KMS-11 (cell line): ENCODE data around the gene PHACTR4.
"Not testable (repeated sequence)": the region's sequence is repeated elsewhere in the genome, so short reads cannot be mapped to it uniquely, and the experiment has no call there.

ENCODE experiments used
- H2AFZ ChIP-seq: fragments of 200-600 bp; sonication (generic); 2 replicates; pipeline ENCODE4 v1.6.1; 2016; ENCODE audit warnings: antibody characterized with exemption, mixed run types, low read depth
- H3K27ac ChIP-seq: fragments of 200-600 bp; sonication (generic); 2 replicates; pipeline ENCODE4 v1.6.1; 2016; ENCODE audit warnings: mild to moderate bottlenecking, mixed run types
- H3K27me3 ChIP-seq: fragments of 200-600 bp; sonication (generic); 2 replicates; pipeline ENCODE4 v1.6.1; 2017; ENCODE audit warnings: mild to moderate bottlenecking, low read depth, mixed run types, moderate library complexity; ENCODE audit not compliant: insufficient read depth
- H3K36me3 ChIP-seq: fragments of 200-600 bp; sonication (generic); 2 replicates; pipeline ENCODE4 v1.6.1; 2017; ENCODE audit warnings: mild to moderate bottlenecking, mixed run types; ENCODE audit not compliant: insufficient read depth
- H3K4me1 ChIP-seq: fragments of 200-600 bp; sonication (generic); 2 replicates; pipeline ENCODE4 v1.6.1; 2016; ENCODE audit warnings: mild to moderate bottlenecking, low read depth, mixed run types; ENCODE audit not compliant: poor library complexity, severe bottlenecking
- H3K4me2 ChIP-seq: fragments of 200-600 bp; sonication (generic); 2 replicates; pipeline ENCODE4 v1.7.0; 2016; ENCODE audit warnings: mild to moderate bottlenecking, mixed run types
- H3K4me3 ChIP-seq: fragments of 200-600 bp; sonication (generic); IDR thresholded peaks from 2 replicates; pipeline ENCODE4 v1.6.1; 2017; ENCODE audit warnings: low read depth, low read length, mixed read lengths; ENCODE audit not compliant: insufficient read depth
- H3K79me2 ChIP-seq: fragments of 200-600 bp; sonication (generic); 2 replicates; pipeline ENCODE4 v1.6.1; 2016; ENCODE audit warnings: low read depth, mixed run types; ENCODE audit not compliant: insufficient read depth
- H3K9ac ChIP-seq: fragments of 200-600 bp; sonication (generic); 2 replicates; pipeline ENCODE4 v1.6.1; 2016; ENCODE audit warnings: mild to moderate bottlenecking, mixed run types
- H4K20me1 ChIP-seq: fragments of 200-600 bp; sonication (generic); 2 replicates; pipeline ENCODE4 v1.6.1; 2016; ENCODE audit warnings: mild to moderate bottlenecking, mixed run types; ENCODE audit not compliant: insufficient read depth
- TF ChIP-seq, protein P1 (sequence below): fragments of 200-600 bp; sonication (generic); conservative IDR thresholded peaks from 2 replicates; pipeline ENCODE4 v1.6.1; 2017; ENCODE audit warnings: low read depth, mild to moderate bottlenecking, antibody characterized with exemption, low read length, moderate library complexity, mixed read lengths

The PHACTR4 gene

DNA sequence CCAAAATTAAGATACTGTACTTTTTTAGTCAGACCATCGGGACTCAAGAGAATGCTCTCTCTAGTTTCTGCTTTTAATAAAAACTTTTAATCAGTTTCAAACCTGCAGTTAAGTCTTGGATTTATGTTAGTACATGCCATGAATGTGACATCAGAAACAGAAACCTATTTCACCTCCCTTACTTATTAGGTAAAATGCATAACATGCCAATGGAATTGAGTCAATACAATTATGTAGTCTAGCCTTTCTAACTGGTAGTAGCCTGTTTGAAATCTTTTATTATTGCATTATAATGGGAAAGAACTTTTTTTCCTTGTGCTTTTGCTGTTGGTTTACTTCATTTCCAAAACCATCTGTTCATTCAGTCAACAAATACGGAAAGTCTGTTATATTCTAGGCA, 4.8 kb downstream of the PHACTR4 start:
- Histone ChIP-seq H3K9ac (no peak overlapping the region), H2AFZ (no peak overlapping the region), H3K79me2 (peaks cover 41% of the 10 kb centered on the region), H3K4me1 (peaks cover 25% of the 10 kb centered on the region), H3K27ac (no peak overlapping the region), H4K20me1 (no peaks in the 10 kb centered on the region), H3K27me3 (no peaks in the 10 kb centered on the region), H3K36me3 (no peaks in the 10 kb centered on the region), H3K4me3 (no peak overlapping the region), H3K4me2 (no peak overlapping the region)
- TF ChIP-seq, protein P1, sequence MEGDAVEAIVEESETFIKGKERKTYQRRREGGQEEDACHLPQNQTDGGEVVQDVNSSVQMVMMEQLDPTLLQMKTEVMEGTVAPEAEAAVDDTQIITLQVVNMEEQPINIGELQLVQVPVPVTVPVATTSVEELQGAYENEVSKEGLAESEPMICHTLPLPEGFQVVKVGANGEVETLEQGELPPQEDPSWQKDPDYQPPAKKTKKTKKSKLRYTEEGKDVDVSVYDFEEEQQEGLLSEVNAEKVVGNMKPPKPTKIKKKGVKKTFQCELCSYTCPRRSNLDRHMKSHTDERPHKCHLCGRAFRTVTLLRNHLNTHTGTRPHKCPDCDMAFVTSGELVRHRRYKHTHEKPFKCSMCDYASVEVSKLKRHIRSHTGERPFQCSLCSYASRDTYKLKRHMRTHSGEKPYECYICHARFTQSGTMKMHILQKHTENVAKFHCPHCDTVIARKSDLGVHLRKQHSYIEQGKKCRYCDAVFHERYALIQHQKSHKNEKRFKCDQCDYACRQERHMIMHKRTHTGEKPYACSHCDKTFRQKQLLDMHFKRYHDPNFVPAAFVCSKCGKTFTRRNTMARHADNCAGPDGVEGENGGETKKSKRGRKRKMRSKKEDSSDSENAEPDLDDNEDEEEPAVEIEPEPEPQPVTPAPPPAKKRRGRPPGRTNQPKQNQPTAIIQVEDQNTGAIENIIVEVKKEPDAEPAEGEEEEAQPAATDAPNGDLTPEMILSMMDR: no peak

DNA sequence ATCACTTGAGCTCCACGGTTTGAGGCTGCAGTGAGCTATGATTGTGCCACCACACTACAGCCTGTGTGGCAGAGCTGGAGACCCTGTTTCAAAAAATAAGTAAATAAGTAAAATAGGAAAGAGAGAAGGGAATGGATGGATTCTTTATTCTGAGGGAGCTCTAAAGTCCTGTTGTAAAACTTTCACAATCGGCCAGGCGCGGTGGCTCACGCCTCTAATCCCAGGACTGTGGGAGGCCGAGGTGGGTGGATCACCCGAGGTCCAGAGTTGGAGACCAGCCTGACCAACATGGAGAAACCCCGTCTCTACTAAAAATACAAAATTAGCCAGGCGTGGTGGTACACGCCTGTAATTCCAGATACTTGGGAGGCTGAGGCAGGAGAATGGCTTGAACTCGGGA, 6.1 kb downstream of the PHACTR4 start:
- H2AFZ ChIP-seq, H3K9ac ChIP-seq, H3K27me3 ChIP-seq, H3K4me3 ChIP-seq, H4K20me1 ChIP-seq, H3K4me2 ChIP-seq, H3K27ac ChIP-seq, H3K36me3 ChIP-seq: not testable (repeated sequence)
- peaks cover 41% of the 10 kb centered on the region for H3K79me2 ChIP-seq
- H3K4me1 ChIP-seq: peaks cover 23% of the 10 kb centered on the region

DNA sequence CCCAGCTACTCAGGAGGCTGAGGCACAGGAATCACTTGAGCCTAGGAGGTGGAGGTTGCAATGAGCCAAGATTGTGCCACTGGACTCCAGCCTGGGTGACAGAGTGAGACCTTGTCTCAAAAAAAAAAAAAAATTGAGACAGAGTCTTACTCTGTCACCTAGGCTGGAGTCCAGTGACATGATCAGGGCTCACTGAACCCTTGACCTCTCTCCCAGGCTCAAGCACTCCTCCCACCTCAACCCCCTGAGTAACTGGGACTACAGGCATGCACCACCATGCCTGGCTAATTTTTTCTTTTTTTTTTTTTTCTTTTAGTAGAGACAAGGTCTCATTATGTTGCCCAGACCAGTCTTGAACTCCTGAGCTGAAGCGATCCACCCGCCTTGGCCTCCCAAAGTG, 6.7 kb downstream of the PHACTR4 start:
- H3K36me3 ChIP-seq, H2AFZ ChIP-seq, H3K4me2 ChIP-seq, H3K27me3 ChIP-seq, H4K20me1 ChIP-seq, H3K27ac ChIP-seq, H3K9ac ChIP-seq, H3K4me3 ChIP-seq: not testable (repeated sequence)
- peaks cover 41% of the 10 kb centered on the region for H3K79me2 ChIP-seq
- peaks cover 17% of the 10 kb centered on the region for H3K4me1 ChIP-seq

DNA sequence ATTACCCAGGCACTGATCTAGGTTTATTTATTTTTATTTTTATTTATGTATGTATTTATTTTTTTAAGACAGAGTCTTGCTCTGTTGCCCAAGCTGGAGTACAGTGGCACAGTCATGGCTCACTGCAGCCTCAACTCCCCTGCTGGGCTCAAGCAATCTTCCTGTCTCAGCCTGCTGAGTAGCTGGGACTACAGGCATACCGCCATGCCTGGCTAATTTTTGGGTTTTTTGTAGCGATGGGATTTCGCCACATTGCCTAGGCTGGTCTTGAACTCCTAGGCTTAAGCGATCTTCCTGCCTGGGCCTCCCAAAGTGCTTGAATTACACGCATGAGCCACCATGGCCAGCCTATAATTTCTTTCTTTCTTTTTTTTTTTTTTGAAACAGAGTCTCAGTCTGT, 9.4 kb downstream of the PHACTR4 start:
- H3K36me3 ChIP-seq: no peaks in the 10 kb centered on the region

DNA sequence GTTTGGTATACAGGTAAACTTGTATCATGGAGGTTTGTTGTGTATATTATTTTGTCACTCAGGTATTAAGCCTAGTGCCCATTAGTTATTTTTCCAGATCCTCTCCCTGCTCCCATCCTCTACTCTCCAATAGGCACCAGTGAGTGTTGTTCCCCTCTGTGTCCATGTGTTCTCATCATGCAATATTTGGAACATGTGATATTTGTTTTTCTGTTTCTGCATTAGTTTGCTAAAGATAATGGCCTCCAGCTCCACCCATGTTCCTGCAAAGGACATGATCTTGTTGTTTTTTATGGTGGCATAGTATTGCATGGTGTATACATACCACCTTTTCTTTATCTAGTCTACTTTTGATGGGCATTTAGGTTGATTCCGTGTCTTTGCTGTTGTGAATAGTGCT, 10.9 kb downstream of the PHACTR4 start:
- Histone ChIP-seq H3K27me3 (no peaks in the 10 kb centered on the region), H3K4me3 (no peak overlapping the region), H2AFZ (no peak overlapping the region), H3K27ac (no peak overlapping the region), H3K9ac (no peak overlapping the region), H4K20me1 (no peaks in the 10 kb centered on the region), H3K4me1 (no peaks in the 10 kb centered on the region), H3K36me3 (no peaks in the 10 kb centered on the region), H3K79me2 (peaks cover 48% of the 10 kb centered on the region), H3K4me2 (no peak overlapping the region)
- TF ChIP-seq, protein P1: no peak

More for the DNA sequence above, 9.4 kb downstream of the PHACTR4 start:
- Histone ChIP-seq H4K20me1 (no peaks in the 10 kb centered on the region), H3K79me2 (peaks cover 41% of the 10 kb centered on the region), H3K4me1 (peaks cover 4% of the 10 kb centered on the region), H2AFZ (no peak overlapping the region), H3K4me2 (no peak overlapping the region), H3K9ac (no peak overlapping the region), H3K27me3 (no peaks in the 10 kb centered on the region), H3K4me3 (no peak overlapping the region), H3K27ac (no peak overlapping the region)
- TF ChIP-seq, protein P1: no peak

DNA sequence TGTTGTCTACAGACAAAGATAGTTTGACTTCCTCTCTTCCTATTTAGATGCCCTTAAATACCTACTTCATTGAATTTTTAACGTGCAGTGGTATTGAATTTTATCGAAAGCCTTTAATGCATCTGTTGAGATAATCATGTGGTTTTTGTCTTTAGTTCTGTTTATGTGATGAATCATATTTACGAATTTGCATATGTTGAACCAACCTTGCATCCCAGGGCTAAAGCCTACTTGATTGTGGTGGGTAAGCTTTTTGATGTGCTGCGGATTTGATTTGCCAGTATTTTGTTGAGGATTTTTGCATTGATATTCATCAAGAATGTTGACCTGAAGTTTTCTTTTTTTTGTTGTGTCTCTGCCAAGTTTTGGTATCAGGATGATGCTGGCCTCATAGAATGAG, 14.2 kb downstream of the PHACTR4 start:
- H4K20me1 ChIP-seq, H3K27me3 ChIP-seq, H2AFZ ChIP-seq, H3K36me3 ChIP-seq, H3K4me2 ChIP-seq, H3K4me3 ChIP-seq, H3K4me1 ChIP-seq, H3K9ac ChIP-seq, H3K27ac ChIP-seq: not testable (repeated sequence)
- peaks cover 72% of the 10 kb centered on the region for H3K79me2 ChIP-seq
